SJSA1 (cell line): ENCODE measurements around the gene ENDOU. TPM values are rescaled to one million over a fixed set of nuclear protein-coding genes. Genes with fewer than 3 reads are reported as not detected.

ENCODE experiments used
- DNase-seq, 2 experiments: peaks; one replicate each; pipeline ENCODE4 v3.0.0-alpha.2; 2015 to 2020; ENCODE audit warnings: low spot score in 2 of 2, low read depth in 1 of 2
- H3K27ac ChIP-seq: fragments of 250-450 bp; sonication (Bioruptor Pico); 2 replicates; pipeline ENCODE4 v1.5.1; 2020; ENCODE audit warnings: mild to moderate bottlenecking, moderate library complexity
- H3K27me3 ChIP-seq: fragments of 250-450 bp; sonication (Bioruptor Pico); replicated peaks from 2 replicates; pipeline ENCODE4 v1.5.1; 2020; ENCODE audit warnings: mild to moderate bottlenecking, moderate library complexity
- H3K36me3 ChIP-seq: fragments of 250-450 bp; sonication (Bioruptor Pico); 2 replicates; pipeline ENCODE4 v1.5.1; 2020; ENCODE audit warnings: mild to moderate bottlenecking
- H3K4me1 ChIP-seq: fragments of 250-450 bp; sonication (Bioruptor Pico); replicated peaks from 2 replicates; pipeline ENCODE4 v1.6.1; 2021; ENCODE audit warnings: mild to moderate bottlenecking
- H3K4me3 ChIP-seq: fragments of 250-450 bp; sonication (Bioruptor Pico); 2 replicates; pipeline ENCODE4 v1.5.1; 2020; ENCODE audit warnings: mild to moderate bottlenecking
- H3K9me3 ChIP-seq: fragments of 250-450 bp; sonication (Bioruptor Pico); replicated peaks from 2 replicates; pipeline ENCODE4 v1.5.1; 2020; ENCODE audit warnings: mild to moderate bottlenecking
- total RNA-seq: library from RNA; depleted of rRNA; stranded (reverse); fragments of >200 nt; shearing (Covaris generic); gene quantifications from 2 replicates; pipeline ENCODE4 v1.2.3, GENCODE V29; 2014

The ENDOU gene
- total RNA-seq, 1 experiment from 2014 or later: not detected

DNA sequence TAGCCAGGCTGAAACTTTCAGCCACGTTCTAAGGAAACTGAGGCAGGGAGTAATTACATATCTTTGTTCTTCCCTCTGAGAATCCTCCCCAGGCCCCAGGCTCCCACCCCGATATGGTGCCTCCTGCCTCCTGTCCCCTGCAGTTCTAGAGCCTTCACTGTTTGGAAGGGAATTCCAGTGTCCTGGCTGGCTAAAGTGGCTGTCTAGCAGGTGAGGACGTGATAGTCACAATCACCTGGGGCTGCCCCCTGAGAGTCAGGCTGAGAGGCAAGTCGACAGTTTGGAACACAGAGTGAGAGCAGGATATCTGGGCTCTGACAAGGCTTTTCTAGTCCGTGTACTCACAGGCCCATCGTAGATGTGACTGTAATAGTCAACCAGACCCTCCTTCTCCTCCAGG, 13.1 kb downstream of the ENDOU start:
- no peak for DNase-seq
- Histone ChIP-seq H3K9me3 (no peaks in the 10 kb centered on the region), H3K27ac (no peak overlapping the region), H3K4me1 (peaks cover 2% of the 10 kb centered on the region), H3K4me3 (no peak overlapping the region), H3K27me3 (no peaks in the 10 kb centered on the region), H3K36me3 (no peaks in the 10 kb centered on the region)

DNA sequence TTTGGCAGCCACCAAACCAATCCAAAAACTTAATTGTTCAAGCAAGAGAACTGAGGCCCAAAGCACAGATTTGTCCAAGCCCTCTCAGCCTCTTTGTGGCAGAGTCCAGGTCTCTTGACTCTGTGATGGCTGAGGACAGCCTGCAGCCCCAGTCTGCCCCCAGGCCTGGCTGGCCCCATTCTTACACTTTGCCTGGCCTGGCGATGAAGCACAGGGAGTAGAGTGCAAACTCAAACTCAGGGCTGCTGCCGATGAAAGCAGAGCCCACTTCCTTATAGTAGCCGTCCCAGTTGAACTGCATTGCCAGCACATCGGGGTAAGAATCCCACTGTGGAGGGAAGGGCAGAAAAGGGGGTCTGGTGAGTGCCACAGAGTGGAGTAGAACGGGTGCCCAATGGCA, 13.8 kb downstream of the ENDOU start:
- DNase-seq: no peak
- Histone ChIP-seq H3K27me3 (no peaks in the 10 kb centered on the region), H3K27ac (no peak overlapping the region), H3K36me3 (no peaks in the 10 kb centered on the region), H3K4me3 (no peak overlapping the region), H3K4me1 (peaks cover 3% of the 10 kb centered on the region; the same call in 1 of the 2 replicates), H3K9me3 (no peaks in the 10 kb centered on the region)

DNA sequence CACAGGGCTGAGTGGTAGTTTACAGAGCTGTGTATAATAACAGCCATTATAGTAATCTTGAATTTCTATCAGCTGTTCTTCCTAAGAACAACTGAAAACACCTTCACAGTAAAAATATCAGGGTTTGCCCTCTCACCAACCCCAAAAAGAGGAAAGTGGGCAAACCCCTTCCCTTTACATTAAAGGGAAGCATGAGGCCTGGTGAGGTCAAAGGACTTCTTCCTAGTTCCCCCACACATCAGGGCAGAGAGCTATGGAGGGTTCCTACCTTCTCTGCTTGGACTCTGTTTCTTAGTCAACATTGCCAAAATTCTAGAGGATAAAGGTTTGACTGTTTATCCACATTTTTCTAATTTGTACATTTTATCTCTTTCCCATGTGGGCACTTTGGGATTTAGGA, 15.0 kb downstream of the ENDOU start:
- Histone ChIP-seq H3K27me3 (no peaks in the 10 kb centered on the region), H3K9me3 (no peaks in the 10 kb centered on the region), H3K36me3 (peaks cover 4% of the 10 kb centered on the region), H3K27ac (no peak overlapping the region), H3K4me3 (no peak overlapping the region), H3K4me1 (peaks cover 3% of the 10 kb centered on the region; the same call in 1 of the 2 replicates)
- DNase-seq: no peak

DNA sequence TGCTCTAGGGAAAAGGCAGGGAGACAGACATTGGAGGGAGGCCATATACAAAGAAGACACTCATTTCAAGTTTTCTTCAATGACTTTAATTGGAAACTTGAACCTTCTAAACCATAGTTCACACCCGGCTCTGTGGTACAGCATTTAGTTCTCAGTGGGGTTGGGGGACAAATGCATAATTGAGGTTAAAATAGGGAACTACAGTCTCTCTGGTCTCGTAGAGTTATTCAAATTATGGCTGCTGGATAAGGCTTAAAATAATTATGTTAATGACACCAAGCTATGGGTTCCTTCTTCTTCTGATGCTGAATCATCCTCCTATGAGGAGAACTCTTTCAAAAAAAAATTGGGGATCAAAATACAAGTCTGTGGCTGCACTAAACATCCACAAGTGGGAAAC, 15.6 kb downstream of the ENDOU start:
- Histone ChIP-seq H3K4me3 (no peak overlapping the region), H3K27me3 (no peaks in the 10 kb centered on the region), H3K27ac (no peak overlapping the region), H3K4me1 (peaks cover 8% of the 10 kb centered on the region), H3K9me3 (no peaks in the 10 kb centered on the region), H3K36me3 (peaks cover 4% of the 10 kb centered on the region)
- DNase-seq: no peak

DNA sequence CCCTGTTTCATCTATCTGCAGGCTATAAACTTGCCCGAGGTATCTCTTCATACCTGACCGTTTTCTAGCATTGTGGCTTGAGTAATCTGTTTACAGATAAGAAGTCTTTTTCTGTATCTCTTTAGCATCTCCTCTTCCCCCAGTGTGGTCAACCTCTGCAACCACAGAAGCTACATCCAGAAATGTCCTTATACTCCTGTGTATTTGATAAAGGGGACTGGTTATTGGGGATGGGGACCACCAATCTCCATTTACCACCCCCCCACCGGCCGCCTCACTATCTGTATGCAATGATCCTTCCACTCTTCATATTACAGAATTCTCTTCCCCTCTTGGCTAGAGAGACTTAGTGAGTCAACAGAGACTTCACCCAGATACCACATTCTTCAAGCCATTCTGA, 16.1 kb downstream of the ENDOU start:
- H3K27me3 ChIP-seq: no peaks in the 10 kb centered on the region
- no peak overlapping the region for H3K27ac ChIP-seq
- peaks cover 8% of the 10 kb centered on the region for H3K4me1 ChIP-seq
- H3K9me3 ChIP-seq: no peaks in the 10 kb centered on the region
- H3K4me3 ChIP-seq: no peak overlapping the region
- DNase-seq: no peak
- H3K36me3 ChIP-seq: peaks cover 4% of the 10 kb centered on the region

DNA sequence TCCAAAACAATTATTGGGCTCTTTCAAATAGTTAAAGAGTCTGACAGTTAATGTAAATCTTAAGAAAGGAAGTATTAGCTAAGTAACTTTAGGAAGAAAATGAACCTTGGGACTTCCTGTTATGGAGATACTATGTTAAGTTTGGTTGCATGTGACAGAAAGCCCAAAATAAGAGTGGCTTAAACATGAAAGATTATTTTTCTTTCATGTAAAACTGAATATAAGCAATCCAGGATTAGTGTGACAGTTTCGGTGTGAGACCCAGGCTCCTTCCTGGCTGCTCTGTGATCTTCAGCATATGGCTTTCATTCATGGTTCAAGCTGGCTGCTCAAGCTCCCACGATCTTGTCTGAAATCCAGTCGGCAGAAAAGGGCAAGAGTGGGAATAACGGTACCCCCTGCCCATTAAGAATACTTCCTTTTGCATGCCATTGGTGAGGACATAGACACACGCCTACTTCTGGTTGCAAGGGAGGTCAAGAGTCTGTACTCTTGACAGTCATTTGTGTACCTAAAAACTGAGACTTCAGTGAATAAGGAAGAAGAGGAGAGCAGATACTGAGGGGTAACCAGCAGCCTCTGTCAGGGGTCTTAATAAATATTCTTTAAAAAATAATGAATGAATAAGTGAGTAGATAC, 17.3 kb downstream of the ENDOU start:
- DNase-seq: no peak
- Histone ChIP-seq H3K4me3 (no peak overlapping the region), H3K27me3 (no peaks in the 10 kb centered on the region), H3K4me1 (peaks cover 8% of the 10 kb centered on the region), H3K36me3 (peaks cover 7% of the 10 kb centered on the region), H3K9me3 (no peaks in the 10 kb centered on the region), H3K27ac (no peak overlapping the region)

DNA sequence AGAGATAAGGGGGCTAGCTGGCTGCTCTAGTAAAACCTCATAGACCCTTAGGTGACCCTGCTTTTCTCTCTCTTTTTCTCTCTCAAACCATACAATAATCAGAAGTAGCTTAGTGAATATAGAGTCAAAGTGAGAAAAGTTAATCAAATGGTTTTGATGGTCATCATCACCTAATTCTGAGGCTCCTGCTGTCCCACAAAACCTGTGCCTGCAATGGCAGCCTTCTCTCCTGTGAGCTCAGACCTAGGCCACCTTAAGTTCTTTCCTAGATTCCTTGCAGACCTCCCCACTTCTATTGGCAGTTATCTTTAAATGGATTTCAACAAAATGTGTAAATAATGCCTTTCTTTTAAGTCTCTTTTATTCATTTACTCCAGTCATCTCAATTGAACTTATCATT, 17.9 kb downstream of the ENDOU start:
- no peak for DNase-seq
- H3K9me3 ChIP-seq: no peaks in the 10 kb centered on the region
- peaks cover 8% of the 10 kb centered on the region for H3K4me1 ChIP-seq
- peaks cover 7% of the 10 kb centered on the region for H3K36me3 ChIP-seq
- no peak overlapping the region for H3K4me3 ChIP-seq
- H3K27me3 ChIP-seq: no peaks in the 10 kb centered on the region
- H3K27ac ChIP-seq: no peak overlapping the region

DNA sequence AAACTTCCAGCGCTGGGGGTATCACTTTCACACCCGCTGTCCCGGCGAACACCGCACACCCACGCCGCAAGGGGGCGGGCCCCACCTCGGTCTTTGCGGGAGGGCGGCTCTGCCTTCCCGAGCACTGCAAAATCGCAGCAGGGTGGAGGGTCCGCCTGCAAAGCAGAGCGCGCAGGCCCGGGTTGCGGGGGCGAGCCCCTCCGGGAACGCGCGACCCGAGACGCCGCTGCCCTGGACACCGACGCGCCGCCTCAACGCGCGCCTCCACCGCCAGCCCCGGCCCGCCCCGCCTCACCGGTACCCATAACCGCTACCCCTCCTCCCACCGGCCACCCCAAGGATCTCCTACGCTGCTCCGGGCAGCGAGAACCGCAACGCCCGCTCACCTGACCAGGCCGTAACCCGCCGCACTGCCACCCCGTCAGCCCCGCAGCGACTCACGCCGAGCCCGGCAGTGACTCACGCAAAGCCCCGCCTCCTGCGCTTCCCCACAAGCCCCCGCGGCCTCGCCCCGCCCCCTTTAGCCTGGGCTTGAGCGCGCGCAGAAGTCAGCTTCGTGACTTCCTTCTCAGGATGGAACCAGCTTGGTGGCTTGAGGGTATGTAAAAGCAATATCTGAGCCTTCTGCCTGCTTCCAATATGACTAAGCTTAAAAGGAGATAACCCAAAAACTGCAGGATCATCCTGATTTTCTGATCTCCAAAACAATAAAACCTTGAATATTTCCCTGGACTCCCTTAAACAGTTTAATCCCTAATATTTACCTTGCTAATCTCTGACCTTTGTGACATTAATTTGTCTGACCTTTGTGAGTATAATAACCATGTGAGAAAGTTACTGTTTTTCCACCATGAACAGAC, 19.5 kb downstream of the ENDOU start, which contains the start of gene RPAP3:
Gene RPAP3, minus strand, starts transcription at position 465 of the 860 bp plus-strand sequence. CDS start 3,190 bp downstream, outside the sequence.
- H3K36me3 ChIP-seq: peaks cover 10% of the 10 kb centered on the region
- no peaks in the 10 kb centered on the region for H3K27me3 ChIP-seq
- peak; percentile 72 to 96 for DNase-seq
- H3K27ac ChIP-seq: peak within 1 kb of the TSS; percentile 35
- H3K4me1 ChIP-seq: peaks cover 8% of the 10 kb centered on the region
- H3K4me3 ChIP-seq: peak within 1 kb of the TSS; percentile 91
- H3K9me3 ChIP-seq: no peaks in the 10 kb centered on the region

DNA sequence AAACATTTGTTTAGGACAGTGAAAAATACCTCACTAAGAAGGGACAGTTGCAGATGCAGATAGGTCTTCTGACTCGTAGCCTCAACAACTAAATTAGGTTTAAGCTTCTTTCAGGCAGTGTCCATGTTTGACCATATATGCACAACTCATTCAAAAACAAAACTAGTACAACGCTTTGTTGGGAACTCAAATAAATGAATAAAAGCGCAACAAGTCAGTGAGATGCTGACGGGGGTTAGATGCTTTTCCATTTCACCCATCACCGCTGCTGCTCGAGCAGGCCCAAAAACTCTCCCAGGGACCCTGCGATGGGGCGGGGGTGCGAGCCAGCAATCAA, 20.1 kb downstream of the ENDOU start:
- H3K9me3 ChIP-seq: no peaks in the 10 kb centered on the region
- H3K4me3 ChIP-seq: peak overlapping the region; percentile 91
- H3K27me3 ChIP-seq: no peaks in the 10 kb centered on the region
- peaks cover 16% of the 10 kb centered on the region for H3K36me3 ChIP-seq
- H3K27ac ChIP-seq: 0 out of 2 replicates have a peak overlapping the region, but pooled peaks have one; percentile 34
- H3K4me1 ChIP-seq: peaks cover 8% of the 10 kb centered on the region
- DNase-seq: peak in 1 of 2 experiments; percentile 38

DNA sequence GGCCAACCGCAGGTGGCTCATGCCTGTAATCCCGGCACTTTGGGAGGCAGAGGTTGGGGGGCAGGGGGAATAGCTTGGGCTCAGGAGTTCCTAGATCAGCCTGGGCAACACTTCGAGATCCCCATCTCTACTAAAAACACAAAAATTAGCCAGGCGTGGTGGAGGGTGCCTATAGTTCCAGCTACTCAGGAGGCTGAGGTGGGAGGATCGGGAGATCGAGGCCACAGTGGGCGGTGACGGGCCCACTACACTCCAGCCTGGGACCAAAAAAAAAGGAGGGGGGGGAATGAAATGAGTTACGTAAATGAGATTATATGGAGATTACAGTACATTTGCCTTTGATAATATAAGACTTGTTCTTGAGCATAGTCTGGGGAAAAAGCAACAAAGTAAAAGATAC, 20.6 kb downstream of the ENDOU start:
- peaks cover 8% of the 10 kb centered on the region for H3K4me1 ChIP-seq
- no peak overlapping the region for H3K27ac ChIP-seq
- H3K9me3 ChIP-seq: no peaks in the 10 kb centered on the region
- H3K4me3 ChIP-seq: peak overlapping the region; percentile 91
- DNase-seq: no peak
- peaks cover 19% of the 10 kb centered on the region for H3K36me3 ChIP-seq
- H3K27me3 ChIP-seq: no peaks in the 10 kb centered on the region

DNA sequence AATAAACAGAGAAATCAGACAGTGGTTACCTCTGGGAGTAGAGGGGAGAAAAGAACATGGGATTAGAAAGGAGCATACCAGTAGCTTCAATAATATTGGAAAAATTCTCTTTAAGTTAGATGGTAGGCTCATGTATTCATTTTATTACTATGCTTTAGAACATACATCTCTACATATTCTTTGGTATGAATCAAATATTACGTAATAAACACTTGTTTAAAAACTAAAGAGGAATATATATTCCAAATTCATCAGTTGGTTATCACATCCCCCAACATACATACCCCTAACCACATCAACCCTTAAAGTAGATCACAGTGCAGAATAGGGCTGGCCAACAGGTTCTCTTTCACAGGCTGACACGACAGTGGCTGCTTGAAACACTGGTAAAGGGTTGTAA, 25.0 kb downstream of the ENDOU start:
- peaks cover 45% of the 10 kb centered on the region for H3K36me3 ChIP-seq
- H3K27me3 ChIP-seq: no peaks in the 10 kb centered on the region
- H3K27ac ChIP-seq: no peak overlapping the region
- DNase-seq: no peak
- H3K4me1 ChIP-seq: peaks cover 5% of the 10 kb centered on the region
- H3K4me3 ChIP-seq: no peak overlapping the region
- H3K9me3 ChIP-seq: no peaks in the 10 kb centered on the region

DNA sequence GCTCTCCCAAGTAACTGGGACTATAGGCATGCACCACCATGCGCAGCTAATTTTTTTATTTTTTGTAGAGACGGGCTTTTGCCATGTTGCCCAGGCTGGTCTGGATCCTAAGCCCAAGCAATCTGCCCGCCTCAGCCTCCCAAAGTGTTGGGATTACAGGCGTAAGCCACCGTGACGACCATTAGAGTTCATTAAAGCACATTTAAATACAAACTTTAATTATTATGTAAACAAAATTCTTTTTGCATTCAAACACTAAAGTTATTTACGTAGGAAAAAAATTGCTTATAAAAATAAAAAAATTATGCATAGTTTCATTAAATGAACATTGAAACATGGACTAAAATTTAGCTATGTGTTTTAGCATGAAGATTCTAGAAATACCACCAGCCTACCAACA, 26.7 kb downstream of the ENDOU start:
- Histone ChIP-seq H3K9me3 (no peaks in the 10 kb centered on the region), H3K27ac (no peak overlapping the region), H3K27me3 (no peaks in the 10 kb centered on the region), H3K4me1 (no peaks in the 10 kb centered on the region), H3K4me3 (no peak overlapping the region), H3K36me3 (peaks cover 49% of the 10 kb centered on the region)
- no peak for DNase-seq

DNA sequence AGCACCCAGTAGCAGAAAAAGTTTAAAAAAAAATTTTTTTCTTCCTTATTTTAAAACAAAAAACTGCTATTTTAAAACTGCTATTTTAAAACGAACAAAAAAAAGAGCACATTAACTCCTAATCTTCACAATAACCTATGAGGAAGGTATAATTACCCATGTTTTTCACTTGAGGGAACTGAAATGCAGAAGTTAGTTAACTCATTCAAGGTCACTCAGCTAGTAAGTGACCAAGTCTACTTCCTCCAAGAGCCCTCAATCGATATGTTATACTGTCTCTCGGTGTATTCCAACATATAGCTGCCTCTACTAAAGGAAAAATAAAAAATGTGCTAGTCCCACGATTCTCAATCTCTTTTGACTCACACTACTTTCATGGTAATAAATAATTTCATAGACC, 27.2 kb downstream of the ENDOU start:
- Histone ChIP-seq H3K4me1 (no peaks in the 10 kb centered on the region), H3K9me3 (no peaks in the 10 kb centered on the region), H3K27me3 (no peaks in the 10 kb centered on the region), H3K27ac (no peak overlapping the region), H3K4me3 (no peak overlapping the region), H3K36me3 (peaks cover 53% of the 10 kb centered on the region)
- DNase-seq: no peak

DNA sequence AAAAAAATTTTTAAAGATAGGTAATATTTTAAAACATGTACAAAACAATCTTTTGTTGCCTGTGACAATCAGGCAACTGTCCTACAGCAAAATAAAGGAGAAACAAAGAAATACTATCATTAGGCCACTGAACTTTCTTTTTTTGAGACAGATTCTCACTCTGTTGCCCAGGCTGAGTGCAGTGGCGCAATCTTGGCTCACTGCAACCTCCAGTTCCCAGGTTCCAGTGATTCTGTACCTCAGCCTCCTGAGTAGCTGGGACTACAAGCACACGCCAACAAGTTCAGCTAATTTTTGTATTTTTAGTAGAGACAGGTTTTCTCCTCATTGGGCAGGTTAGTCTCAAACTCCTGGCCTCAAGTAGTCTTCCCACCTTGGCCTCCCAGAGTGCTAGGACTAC, 36.1 kb downstream of the ENDOU start:
- peaks cover 39% of the 10 kb centered on the region for H3K36me3 ChIP-seq
- no peaks in the 10 kb centered on the region for H3K9me3 ChIP-seq
- no peak overlapping the region for H3K4me3 ChIP-seq
- no peak overlapping the region for H3K27ac ChIP-seq
- no peak for DNase-seq
- H3K4me1 ChIP-seq: no peaks in the 10 kb centered on the region
- no peaks in the 10 kb centered on the region for H3K27me3 ChIP-seq
